Measurements from ENCODE around the gene ARHGAP22. TPM values are rescaled to one million over a fixed set of nuclear protein-coding genes. Genes with fewer than 3 reads are reported as not detected.

ARHGAP22 gene
- total RNA-seq, 1 experiment from 2014 or later, result 2.1 TPM

DNA sequence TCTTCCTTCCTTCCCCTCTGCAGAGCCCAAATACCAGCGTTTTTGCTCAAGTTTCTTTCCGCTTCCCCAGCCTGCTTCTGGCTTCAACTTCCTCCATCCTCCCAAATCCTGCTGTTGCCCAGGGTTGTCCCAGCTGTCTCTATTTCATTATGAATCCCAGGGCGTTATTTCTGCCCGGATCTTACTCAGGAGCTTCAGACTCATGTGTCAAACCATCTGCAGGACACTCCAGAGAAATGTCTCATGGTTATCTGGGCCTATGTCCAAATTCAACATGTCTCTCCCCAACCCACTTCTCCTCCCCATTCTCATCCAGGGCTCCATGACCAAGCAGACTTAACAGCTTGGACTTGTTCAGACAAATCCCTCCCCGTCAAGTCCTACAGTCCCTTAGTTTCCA, 15.6 kb downstream of the ARHGAP22 start:
- no peak for DNase-seq (ENCODE audit: low spot score)

DNA sequence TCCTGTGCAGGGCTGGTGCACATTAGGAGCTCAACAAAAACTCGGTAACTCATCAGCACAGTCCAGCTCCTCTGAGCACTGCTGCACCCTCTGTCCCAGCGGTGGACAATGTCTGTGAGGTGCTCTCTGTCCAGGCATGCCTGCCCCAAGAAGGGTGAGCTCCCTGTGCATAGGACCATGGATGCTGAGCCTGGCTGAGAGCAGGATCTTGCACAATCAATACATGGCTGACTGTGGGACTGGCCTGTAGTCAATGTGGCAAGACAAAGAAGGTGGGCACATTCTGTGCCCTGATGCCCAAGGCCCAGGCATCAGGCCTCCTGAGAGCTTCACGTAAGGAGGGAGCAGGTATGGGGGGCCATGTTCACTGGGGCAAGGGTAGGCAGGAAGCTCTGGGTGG, 17.1 kb downstream of the ARHGAP22 start:
- no peak for DNase-seq (ENCODE audit: low spot score)

DNA sequence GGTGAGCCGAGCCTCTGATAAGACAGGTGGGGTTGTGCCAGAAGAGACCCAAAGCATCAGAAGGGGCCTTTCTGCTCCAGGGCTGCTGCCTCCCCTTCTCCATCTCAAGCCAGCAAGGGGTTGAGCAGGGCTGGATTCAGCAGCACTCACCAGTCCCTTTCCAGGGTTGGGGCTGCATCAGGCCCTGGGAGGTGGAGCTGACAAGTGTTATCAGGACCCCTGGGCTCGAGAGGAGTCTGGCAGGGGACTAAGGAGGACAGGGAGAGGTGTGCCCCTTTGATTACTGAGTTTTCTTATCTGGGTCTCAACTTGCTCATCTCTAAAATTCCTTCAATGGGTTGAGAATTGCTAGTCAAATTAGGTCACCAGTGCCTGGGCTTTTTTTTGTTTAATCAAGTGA, 17.8 kb downstream of the ARHGAP22 start:
- DNase-seq (ENCODE audit: low spot score), result no peak

DNA sequence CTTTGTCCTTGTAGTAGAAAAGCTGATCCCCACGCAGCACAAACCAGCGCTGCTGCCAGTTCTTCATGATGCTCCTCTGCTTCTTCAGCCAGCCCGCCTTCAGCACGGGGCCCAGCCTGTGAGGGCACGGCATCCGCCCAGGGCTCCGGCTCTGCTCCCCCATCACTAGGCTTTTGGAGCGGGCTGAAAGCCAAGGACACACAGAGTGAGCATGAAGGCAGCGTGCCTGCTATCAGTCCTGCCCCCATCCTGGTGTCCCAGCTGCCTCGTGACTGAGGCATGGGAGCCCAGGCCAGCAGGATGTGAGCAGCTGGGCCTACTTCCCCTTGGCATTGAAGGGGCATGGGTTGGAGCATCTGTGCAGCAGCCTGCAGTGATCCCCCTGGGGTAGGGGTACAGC, 21.9 kb downstream of the ARHGAP22 start:
- no peak for DNase-seq (ENCODE audit: low spot score)

DNA sequence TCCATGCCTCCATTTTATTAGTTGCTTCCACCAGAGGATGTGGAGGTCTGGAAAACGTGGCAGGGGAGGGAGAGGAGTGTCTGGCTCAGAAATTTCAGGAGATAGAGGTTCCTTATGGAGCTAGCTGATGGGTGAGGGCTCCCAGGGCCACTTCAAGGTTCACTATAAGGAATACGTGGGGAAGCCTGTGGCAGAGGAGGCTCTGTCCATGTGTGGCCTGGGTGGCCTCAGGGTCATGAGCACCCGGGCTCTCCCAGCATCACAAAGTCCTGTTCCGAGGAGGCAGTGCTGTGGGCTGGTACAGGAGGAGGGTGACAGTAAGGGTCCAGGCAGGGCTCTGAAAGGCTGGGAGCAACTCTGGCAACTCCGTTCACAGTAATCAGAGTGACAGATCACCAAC, 24.6 kb downstream of the ARHGAP22 start:
- DNase-seq (ENCODE audit: low spot score), result no peak

DNA sequence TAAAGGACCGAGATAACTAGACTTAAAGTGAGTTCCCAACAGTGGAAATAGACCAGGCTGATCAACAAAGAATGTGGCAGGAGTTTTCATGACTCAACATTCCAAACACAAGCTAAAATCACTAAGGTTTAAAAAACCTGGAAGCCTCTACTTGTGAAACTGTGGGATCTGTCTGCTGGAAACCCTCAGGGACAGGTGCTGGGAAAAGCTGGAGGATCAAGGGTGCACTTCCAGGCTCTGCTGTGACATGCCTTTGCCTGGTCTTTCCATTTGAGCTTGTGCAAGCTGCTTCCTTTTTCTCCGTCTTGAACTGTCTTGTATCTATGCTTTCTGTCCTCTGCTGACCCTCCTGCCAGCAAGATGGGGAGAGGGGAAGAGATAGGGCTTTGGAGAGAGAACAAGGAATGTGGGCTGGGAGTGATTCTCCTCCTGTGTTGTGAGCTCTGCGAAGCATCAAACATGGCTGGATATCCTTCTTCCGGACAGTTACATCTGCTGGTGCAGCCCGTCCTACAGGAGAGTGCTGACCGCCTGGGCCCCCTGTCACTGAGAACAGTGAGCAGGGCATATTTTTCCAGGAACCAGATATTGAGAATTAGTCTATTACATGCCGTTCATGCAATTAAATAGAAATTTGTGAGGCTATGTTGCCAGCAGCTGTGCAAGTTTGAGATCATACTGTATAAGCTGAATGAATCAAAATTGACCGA, 25.5 kb downstream of the ARHGAP22 start:
- DNase-seq (ENCODE audit: low spot score), result no peak

DNA sequence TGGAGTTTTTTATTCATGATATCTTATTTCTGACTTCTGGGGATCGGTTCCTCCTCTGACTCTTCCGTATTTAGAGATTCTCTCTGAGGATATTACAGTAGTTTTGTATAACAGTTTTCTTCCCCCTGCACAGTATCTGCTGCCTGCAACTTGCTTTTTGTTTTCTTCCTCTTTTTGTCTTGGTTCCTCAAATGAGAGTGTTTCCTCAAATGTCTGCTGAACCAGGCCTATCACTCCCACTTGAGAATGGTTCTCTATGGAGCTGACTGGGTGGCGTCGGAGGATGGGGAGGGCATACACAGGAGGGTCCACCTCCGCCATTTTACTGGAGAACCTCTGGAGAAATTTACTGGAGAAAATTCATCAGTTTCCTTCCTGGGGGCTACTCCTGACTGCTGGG, 27.7 kb downstream of the ARHGAP22 start:
- DNase-seq (ENCODE audit: low spot score), result no peak

DNA sequence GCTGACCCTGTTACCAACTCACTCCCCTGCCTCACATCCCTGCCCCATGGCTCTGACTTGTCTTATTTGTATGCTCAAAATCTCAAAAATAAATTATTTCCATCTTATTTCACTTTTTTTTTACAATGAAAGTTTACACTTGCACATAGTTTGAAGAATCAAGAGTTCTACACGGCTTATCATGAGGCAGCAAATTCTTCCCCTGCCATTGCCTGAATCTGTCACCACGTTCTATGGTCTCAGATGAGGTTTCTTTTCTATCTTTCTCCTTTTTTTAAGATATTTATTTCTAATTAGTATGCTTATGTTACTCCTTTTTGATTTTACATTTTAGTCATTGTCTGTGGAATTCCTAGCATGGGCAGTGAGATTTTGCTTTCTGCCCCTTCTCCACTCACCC, 28.4 kb downstream of the ARHGAP22 start:
- no peak for DNase-seq (ENCODE audit: low spot score)

DNA sequence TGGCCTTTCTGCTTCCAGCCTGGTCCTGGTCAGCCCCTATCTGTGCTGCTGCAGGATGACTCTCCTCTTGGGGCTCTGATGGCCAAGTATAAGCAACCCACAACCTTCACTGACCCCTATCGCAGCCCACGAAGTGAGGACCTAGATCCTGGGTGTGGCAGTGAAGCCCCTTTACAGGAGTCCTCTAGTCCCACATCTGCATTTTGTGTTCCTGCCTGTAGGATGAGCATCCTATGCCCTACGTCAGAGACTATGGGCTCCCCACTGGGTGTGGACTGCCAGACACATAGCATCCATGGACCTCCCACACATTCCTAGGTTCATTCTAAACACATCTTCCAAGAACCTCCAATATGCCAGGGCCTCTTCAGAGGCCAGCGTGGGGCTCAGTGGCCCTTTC, 29.0 kb downstream of the ARHGAP22 start:
- DNase-seq (ENCODE audit: low spot score), result no peak

DNA sequence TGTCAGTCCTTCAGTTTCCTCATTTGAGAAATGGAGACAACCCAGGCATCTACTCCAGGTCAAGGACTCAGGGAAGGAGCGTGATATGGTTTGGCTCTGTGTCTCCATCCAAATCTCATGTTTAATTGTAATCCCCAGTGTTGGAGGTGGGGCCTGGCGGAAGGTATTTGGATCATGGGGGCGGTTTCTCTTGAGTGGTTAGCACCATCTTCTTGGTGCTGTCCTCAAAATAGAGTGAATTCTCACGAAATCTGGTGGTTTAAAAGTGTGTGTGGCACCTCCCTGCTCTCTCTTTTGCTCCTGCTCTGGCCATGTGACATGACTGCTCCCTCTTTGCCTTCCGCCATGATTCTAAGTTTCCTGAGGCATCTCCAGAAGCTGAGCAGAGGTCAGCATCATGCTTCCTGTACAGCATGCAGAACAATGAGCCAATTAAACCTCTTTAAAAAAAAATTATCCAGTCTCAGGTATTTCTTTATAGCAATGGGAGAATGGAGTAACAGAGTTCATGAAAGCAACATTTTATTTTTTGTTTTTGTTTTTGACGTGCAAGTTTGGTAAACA, 30.0 kb downstream of the ARHGAP22 start:
- DNase-seq (ENCODE audit: low spot score), result no peak

DNA sequence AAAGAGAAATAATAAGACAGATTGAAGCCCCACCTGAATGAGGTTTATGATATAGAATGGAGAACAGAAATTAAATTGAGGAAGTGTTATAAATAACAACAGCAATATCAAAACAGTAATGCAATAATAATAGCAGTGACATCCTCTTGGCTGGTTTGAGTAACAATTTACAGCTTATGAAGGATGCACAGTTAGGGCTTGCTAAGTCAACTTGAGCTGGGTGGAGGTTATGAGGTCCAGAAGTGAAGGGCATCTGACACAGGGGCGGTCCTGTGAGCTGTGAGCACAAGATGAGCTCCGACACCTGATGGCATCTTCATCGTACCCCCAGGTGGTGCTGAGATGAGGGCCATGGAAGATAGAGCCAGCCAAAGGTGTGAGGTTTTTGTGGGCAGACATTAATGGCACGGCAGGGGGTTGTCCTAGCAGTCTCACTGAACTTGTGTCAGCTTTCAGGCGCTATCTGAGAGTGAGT, 30.5 kb downstream of the ARHGAP22 start:
- DNase-seq (ENCODE audit: low spot score), result no peak

DNA sequence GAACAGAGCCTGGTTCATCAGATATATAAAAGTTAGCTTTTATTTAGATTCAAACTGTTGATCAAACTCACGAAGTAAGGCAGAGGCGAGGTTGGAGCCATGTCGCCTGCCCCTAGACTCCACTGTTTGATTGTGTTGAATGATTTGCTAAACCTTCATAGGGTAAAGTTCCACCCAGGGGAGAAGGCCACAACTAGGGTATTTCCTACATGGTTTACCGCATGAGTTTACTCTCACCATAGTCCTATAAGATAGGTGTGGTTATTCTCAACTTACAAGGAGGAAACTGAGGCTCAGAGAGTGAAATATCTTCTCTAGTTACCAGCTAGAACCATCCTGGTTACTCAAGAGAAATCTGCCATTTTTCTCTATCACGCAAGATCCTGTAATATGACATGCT, 31.8 kb downstream of the ARHGAP22 start:
- no peak for DNase-seq (ENCODE audit: low spot score)

DNA sequence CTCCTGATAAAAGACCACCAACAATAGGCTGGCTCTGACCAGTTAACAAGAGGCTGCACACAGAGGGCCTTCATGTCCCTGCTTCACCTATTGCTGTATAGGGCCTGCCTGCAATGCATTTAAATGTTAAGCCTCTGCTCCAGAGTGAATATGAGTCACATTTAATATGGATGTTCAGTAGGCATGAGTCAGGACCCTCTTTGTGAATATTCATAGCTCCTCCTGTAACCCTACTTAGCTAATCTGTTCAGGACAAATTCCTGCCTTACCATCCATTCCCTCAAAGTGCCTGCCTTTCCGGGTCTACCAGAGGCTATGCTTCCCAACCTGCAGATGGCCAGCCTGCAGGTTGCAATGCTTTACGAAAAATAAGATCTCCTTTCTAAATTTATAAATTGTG, 32.5 kb downstream of the ARHGAP22 start:
- DNase-seq (ENCODE audit: low spot score), result no peak

DNA sequence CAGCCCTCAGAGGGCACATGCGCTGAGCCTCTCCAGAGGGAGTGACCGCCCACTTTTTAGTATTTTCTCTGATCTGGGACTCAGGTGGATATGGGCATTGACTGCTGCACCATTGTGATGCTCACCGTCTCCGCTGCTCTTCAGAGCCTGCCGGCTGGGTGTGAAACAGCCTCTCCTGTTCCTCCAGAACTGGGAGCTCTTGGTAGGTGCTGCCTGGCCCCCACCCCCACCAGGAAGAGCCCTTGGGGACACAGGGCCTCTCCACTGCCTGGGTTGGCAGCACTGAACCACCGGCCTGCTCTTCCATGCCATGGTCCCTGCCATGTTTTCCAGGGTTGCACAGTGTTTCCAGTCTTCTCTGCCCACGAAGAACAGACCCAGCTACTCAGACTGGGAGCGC, 36.3 kb downstream of the ARHGAP22 start:
- DNase-seq (ENCODE audit: low spot score), result no peak

DNA sequence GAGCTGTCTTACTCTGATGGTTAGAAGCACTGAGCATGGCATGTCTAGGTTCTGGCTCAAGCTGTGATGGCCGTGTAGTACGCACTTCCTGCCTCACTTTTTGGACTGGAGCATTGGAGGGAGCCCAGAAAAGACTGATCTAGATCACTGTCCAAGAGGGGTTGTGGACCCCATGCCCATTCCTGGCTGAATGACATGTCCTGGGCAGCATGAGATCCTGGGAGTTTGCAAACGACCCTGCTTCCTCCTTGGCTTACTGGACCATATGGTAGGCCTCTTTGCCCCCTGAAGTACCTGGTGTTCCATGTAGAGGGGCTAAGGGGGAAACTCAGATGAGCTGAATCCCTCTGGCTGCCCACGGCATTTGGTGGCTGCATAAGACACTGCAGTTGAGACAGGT, 36.7 kb downstream of the ARHGAP22 start:
- DNase-seq (ENCODE audit: low spot score), result no peak

DNA sequence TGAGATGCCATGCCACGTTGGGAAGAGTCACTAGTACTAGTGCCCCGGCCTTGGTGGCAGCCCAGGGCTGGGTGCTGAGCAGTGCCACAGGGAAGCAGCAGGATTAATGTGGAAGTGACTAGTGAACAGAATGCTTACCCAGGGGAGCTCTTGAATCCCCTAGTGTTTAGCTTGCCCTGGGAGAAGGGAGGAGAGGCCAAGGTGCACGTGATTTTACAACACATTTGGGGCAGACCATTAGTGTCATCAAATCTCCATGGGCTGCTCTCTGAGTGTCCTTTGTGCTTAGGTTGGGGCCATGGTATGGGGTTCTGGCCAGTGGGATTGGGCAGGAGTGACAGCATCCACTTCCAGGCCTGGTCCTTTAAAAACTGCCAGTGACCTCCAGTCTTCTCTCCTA, 37.5 kb downstream of the ARHGAP22 start:
- no peak for DNase-seq (ENCODE audit: low spot score)

DNA sequence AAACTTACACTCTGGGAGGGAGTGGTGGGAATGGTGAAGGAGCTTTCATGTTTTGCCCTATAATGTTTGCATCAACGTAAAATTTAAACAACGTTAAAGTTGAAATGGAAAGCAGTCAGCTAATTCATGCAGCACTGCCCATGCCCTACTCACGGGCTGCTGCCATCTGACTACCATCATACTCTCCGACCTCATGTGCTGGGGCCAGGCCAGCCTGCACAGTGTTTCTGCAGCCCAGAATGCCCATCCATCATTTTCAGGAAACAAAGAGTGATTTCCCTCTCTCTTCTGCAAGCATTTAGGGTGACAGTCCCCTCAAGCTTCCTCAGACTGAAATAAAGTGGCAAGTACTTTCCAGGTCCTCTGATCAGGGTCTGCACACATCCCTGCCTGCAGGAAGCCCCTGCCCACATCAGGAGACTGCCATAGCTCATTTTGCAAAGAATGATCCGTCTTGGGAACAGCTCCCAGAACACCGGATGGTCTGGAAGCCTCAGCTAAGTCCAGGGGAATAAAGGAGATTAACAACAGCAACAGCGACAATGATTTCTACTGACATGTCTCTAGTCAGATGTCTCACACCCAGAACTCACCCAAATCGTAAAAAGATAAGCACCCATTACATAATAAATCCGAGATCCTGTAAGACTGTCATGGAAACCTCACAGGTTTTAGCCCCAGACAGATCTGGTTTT, 40.3 kb downstream of the ARHGAP22 start:
- no peak for DNase-seq (ENCODE audit: low spot score)

DNA sequence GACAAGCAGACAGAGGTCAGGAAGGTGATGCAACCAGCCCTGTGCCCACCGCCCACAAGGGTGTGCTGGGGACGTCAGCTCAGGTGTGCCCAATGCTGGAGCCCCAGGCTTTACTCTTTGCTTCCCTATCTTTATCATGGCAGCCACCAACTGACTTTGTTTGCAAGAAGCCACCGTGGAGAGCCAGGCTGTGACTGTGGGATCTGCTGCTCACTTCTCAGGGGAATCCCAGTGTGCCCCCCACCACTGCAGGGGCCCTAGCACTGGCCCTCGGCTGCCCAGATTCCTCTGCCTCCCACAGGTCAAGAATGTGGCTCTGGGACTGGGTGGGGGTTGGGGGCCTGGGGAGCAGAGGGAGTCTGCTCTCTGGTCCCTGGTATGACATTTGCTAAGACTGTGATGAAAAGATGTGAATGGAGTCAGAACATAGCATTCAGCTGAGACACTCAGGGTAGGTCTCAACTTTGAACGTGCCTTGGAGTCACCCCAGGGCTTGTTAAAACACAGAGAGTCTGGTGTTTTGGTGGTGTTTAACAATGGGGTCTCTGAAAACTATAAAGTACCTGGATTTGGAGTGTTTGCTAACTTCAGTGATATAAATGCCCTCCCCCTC, 47.3 kb downstream of the ARHGAP22 start:
- no peak for DNase-seq (ENCODE audit: low spot score)

DNA sequence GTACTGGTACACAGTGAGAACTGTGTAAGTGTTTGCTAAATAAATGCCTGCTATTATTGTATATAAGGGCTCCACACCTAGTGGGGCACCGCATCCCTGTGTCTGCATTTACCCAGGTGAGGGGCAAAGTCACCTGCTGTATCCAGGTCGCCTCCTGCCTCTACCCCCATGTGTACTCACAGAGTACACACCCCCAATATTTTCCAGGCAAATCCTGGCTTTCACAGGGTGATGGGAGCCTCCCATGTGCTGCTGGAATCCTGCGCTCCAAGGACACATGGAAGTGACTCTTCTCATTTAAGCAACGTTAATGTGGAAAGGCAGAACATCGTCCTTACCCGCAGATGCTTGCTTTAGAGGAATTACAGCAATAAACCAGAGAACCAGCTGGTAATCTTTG, 48.2 kb downstream of the ARHGAP22 start:
- no peak for DNase-seq (ENCODE audit: low spot score)

DNA sequence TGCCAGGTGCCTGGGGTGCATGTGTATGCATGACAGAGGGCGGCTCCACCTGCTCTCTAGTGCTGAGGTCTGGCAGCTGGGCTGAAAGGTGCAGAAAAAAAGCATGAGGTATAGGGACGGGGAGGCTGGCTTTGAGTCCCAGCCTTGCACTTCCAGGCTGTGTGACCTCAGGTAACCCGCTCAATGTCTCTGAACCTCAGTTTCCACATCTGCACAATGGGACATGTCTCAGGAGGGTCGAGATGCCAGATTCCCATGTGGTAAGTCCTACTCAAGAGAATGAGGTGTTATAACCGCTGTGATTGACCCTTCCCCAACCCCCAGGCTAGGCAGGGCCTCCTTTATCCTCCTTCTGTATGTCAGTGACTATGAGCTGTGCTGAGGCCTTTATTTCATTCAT, 48.8 kb downstream of the ARHGAP22 start:
- no peak for DNase-seq (ENCODE audit: low spot score)

DNA sequence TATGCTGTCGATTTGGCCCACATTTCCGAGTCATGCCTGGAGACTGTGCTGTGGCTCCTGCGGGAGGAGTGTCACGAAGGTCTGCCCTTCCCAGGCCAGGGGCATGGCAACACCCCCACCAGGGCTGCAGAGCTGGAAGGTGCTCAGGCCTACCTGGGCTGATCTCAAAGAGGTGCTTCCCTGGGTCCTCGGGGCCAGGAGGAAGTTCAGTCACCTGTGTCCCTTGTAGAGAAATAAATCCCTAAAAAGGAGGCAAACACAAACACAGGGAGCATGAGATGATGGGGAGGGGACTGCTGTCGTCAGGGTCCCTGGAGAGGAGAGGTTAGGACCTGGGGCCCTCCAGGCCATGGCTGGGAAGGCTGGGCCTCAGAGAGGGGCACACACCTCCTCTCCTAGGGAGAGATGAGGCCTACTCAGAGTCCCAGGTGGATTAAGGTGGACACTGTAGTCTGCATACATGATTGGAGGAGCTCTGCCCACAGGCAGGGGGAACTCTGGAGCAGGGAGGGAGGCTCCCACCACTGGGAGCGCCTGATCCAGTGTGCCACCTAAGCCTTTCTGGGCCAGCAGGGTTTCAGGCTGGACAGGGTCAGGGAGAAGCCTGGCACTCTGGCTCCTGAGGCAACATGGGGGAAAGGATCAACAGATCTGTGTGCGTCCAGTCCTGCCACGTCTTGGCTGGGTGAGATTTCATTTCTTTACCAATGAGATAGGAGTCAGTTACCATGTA, 49.4 kb downstream of the ARHGAP22 start:
- DNase-seq (ENCODE audit: low spot score), result no peak

DNA sequence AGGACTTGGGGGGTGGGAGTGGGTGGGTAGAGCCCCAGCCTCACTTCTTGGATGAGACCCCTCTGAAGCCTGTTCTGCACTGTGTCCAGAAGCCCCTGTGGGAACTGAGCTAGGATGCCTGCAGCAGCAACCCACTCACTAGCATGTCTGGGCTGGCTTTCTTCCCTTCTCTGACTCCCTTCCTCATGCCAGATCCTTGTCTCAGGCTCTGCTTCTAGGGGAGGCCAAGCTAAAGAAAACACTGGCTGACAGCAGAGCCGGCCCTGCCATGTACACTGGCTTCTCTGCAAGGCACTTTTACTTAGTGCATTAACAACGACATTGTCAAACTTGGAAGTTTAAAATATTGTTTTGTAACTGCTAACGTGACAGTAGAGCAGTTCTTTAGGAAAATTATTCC, 50.2 kb downstream of the ARHGAP22 start:
- no peak for DNase-seq (ENCODE audit: low spot score)

Measured in H4 (cell line).